NCI-H146 treated with DMSO at 0.1 percent for 48 hours (cell line): ENCODE measurements around the gene KCNG2.
"Not testable (repeated sequence)": the region's sequence is repeated elsewhere in the genome, so short reads cannot be mapped to it uniquely, and the experiment has no call there.

Experiments used
- DNase-seq: peaks from one replicate; lab custom pipeline; 2025; ENCODE audit not compliant: unreplicated experiment; lab: John Stamatoyannopoulos, UW

The KCNG2 gene

GRCh38 chr18:79851950-79852349 is 54.2 kb downstream of the KCNG2 start:
- DNase-seq: no peak

- no peak for DNase-seq
Observed at GRCh38 chr18:79852561-79853302, 55.0 kb downstream of the KCNG2 start.

GRCh38 chr18:79853303-79853992 is 55.7 kb downstream of the KCNG2 start:
- DNase-seq: no peak

- DNase-seq: no peak
Observed at GRCh38 chr18:79853993-79854364, 56.2 kb downstream of the KCNG2 start.

- DNase-seq: no peak
Observed at GRCh38 chr18:79855147-79855933, 57.6 kb downstream of the KCNG2 start.

- peak; percentile 53 for DNase-seq
Observed at GRCh38 chr18:79856119-79857007, 58.6 kb downstream of the KCNG2 start.

- DNase-seq: no peak
Observed at GRCh38 chr18:79857082-79857671, 59.4 kb downstream of the KCNG2 start.

- no peak for DNase-seq
Observed at GRCh38 chr18:79859314-79859713, 61.6 kb downstream of the KCNG2 start.

- no peak for DNase-seq
Observed at GRCh38 chr18:79861687-79862086, 63.9 kb downstream of the KCNG2 start.

GRCh38 chr18:79862562-79862961 is 64.8 kb downstream of the KCNG2 start:
- DNase-seq: no peak

GRCh38 chr18:79863161-79864005 is 65.6 kb downstream of the KCNG2 start:
- DNase-seq: no peak

GRCh38 chr18:79864006-79864725 is 66.4 kb downstream of the KCNG2 start:
- no peak for DNase-seq

GRCh38 chr18:79864955-79865354 is 67.2 kb downstream of the KCNG2 start:
- not testable (repeated sequence) for DNase-seq

GRCh38 chr18:79865951-79866350 is 68.2 kb downstream of the KCNG2 start:
- not testable (repeated sequence) for DNase-seq

- DNase-seq: no peak
Observed at GRCh38 chr18:79866889-79867574, 69.3 kb downstream of the KCNG2 start.

GRCh38 chr18:79867666-79868065 is 69.9 kb downstream of the KCNG2 start:
- DNase-seq: no peak

GRCh38 chr18:79868168-79868784 is 70.5 kb downstream of the KCNG2 start:
- DNase-seq: no peak
